GM12878 (cell line): ENCODE measurements around the gene DET1. TPM values are rescaled to one million over a fixed set of nuclear protein-coding genes. Genes with fewer than 3 reads are reported as not detected.

Source experiments
- ATAC-seq: fragments of 200-7000 bp; cut with Tn5 transposase; 3 replicates; pipeline ENCODE4 v1.9.1; 2020; ENCODE audit warnings: mild to moderate bottlenecking, moderate library complexity
- BruUV-seq: library from RNA; stranded (reverse); fragments of 400-500 nt; replicated peaks from 2 replicates; lab custom pipeline; 2021; lab: Mats Ljungman, UMichigan
- CTCF ChIA-PET: fragments of 300-600 bp; sonication (Branson Sonifier 250); formaldehyde crosslinking; extraction: SDS; loops from one replicate; lab custom pipeline; 2021; ENCODE audit warnings: inconsistent platforms; lab: Yijun Ruan, JAX
- POLR2A ChIA-PET: fragments of 350-600 bp; formaldehyde crosslinking; extraction: SDS; loops from one replicate; lab custom pipeline; 2021; ENCODE audit warnings: inconsistent platforms; lab: Charles Lee
- RAD21 ChIA-PET: fragments of 300-600 bp; sonication (Branson Sonifier 250); formaldehyde crosslinking; loops from one replicate; lab custom pipeline; 2023; ENCODE audit warnings: antibody characterized with exemption; ENCODE audit not compliant: unreplicated experiment; lab: Charles Lee
- SMC1A ChIA-PET: fragments of 300-600 bp; sonication (Branson Sonifier 250); formaldehyde crosslinking; loops from one replicate; lab custom pipeline; 2023; ENCODE audit not compliant: unreplicated experiment, uncharacterized antibody; lab: Charles Lee
- DNase-seq: peaks from one replicate; pipeline ENCODE4 v3.0.0-alpha.2; 2011; ENCODE audit warnings: low read depth, low spot score
- FAIRE-seq: peaks from 3 replicates; lab custom pipeline; 2011; peaks lifted over from hg19 to GRCh38; lab: Jason Lieb, UNC
- H2AFZ ChIP-seq: 2 replicates; pipeline ENCODE4 v1.6.0; 2011; ENCODE audit warnings: low read depth, low read length, control low read depth; ENCODE audit not compliant: control insufficient read depth
- H3K27ac ChIP-seq: 2 replicates; pipeline ENCODE4 v1.5.1; 2011; ENCODE audit warnings: control low read depth; ENCODE audit not compliant: control insufficient read depth, insufficient read depth
- H3K27me3 ChIP-seq, 2 experiments: replicated peaks in 1 of 2; 2 replicates each; pipeline versions ENCODE4 v1.6.0 to v1.6.1; 2011; ENCODE audit warnings: low read length in 1 of 2; ENCODE audit not compliant: control insufficient read depth in 2 of 2, insufficient read depth in 2 of 2
- H3K36me3 ChIP-seq, 2 experiments: 2 replicates each; pipeline ENCODE4 v1.5.1; 2011; ENCODE audit warnings: low read length in 1 of 2; ENCODE audit not compliant: control insufficient read depth in 2 of 2, insufficient read depth in 2 of 2
- H3K4me1 ChIP-seq: 2 replicates; pipeline ENCODE4 v1.6.1; 2011; ENCODE audit warnings: mild to moderate bottlenecking, low read length, moderate library complexity, mixed read lengths; ENCODE audit not compliant: control insufficient read depth, insufficient read depth
- H3K4me2 ChIP-seq: 2 replicates; pipeline ENCODE4 v1.6.0; 2011; ENCODE audit warnings: control low read depth; ENCODE audit not compliant: control insufficient read depth, insufficient read depth
- H3K4me3 ChIP-seq: fragments of 200-600 bp; sonication (generic); 2 replicates; pipeline ENCODE4 v1.5.1; 2016
- H3K79me2 ChIP-seq: 2 replicates; pipeline ENCODE4 v1.6.0; 2011; ENCODE audit warnings: low read length; ENCODE audit not compliant: control insufficient read depth, insufficient read depth
- H3K9ac ChIP-seq: 2 replicates; pipeline ENCODE4 v1.8.0; 2011; ENCODE audit warnings: low read length, control low read depth, mixed read lengths; ENCODE audit not compliant: control insufficient read depth, insufficient read depth
- H3K9me3 ChIP-seq: replicated peaks from 3 replicates; pipeline ENCODE4 v1.5.1; 2011; ENCODE audit warnings: mild to moderate bottlenecking, low read length; ENCODE audit not compliant: control insufficient read depth, insufficient read depth
- H4K20me1 ChIP-seq: 2 replicates; pipeline ENCODE4 v1.6.0; 2011; ENCODE audit not compliant: control insufficient read depth, insufficient read depth
- ATF7 ChIP-seq: fragments of 450-650 bp; IDR thresholded peaks from 2 replicates; pipeline ENCODE4 v1.6.1; 2016; ENCODE audit warnings: low read depth, mild to moderate bottlenecking
- ELK1 ChIP-seq: IDR thresholded peaks from 2 replicates; pipeline ENCODE4 v1.6.1; 2012; ENCODE audit warnings: low read depth, low read length, improper control_type of control experiment
- FOXM1 ChIP-seq: IDR thresholded peaks from 2 replicates; pipeline ENCODE4 v1.6.1; 2012; ENCODE audit warnings: low read depth, mild to moderate bottlenecking, inconsistent platforms, low read length, moderate library complexity
- HCFC1 ChIP-seq: fragments of 150-350 bp; IDR thresholded peaks from 2 replicates; pipeline ENCODE4 v1.6.1; 2014; ENCODE audit warnings: low read length
- HDGF ChIP-seq: fragments of 450-650 bp; IDR thresholded peaks from 2 replicates; pipeline ENCODE4 v1.6.1; 2016; ENCODE audit warnings: antibody characterized with exemption
- MXI1 ChIP-seq: fragments of 150-350 bp; IDR thresholded peaks from 2 replicates; pipeline ENCODE4 v1.6.1; 2011; ENCODE audit warnings: low read depth, mild to moderate bottlenecking, inconsistent platforms, low read length, improper control_type of control experiment
- MYC ChIP-seq: IDR thresholded peaks from 2 replicates; pipeline ENCODE4 v1.6.1; 2011; ENCODE audit warnings: mild to moderate bottlenecking, low read length, moderate library complexity, inconsistent platforms; ENCODE audit not compliant: insufficient read depth, insufficient replicate concordance, insufficient read length, severe bottlenecking
- NFYB ChIP-seq: IDR thresholded peaks from 2 replicates; pipeline ENCODE4 v1.6.1; 2011; ENCODE audit warnings: low read depth, mild to moderate bottlenecking, low read length, improper control_type of control experiment, moderate library complexity; ENCODE audit not compliant: insufficient read depth
- NR2C2 ChIP-seq: IDR thresholded peaks from 2 replicates; pipeline ENCODE4 v1.6.1; 2011; ENCODE audit warnings: borderline replicate concordance, low read depth; ENCODE audit not compliant: control insufficient read depth, insufficient read length
- PAX8 ChIP-seq: fragments of 450-650 bp; IDR thresholded peaks from 2 replicates; pipeline ENCODE4 v1.6.1; 2017; ENCODE audit warnings: mild to moderate bottlenecking, moderate library complexity
- PRDM15 ChIP-seq: fragments of 450-650 bp; formaldehyde crosslinking; IDR thresholded peaks from 2 replicates; pipeline ENCODE4 v1.4.0; 2020; ENCODE audit warnings: mild to moderate bottlenecking, moderate library complexity
- RBBP5 ChIP-seq: fragments of 200-600 bp; sonication (generic); conservative IDR thresholded peaks from 2 replicates; pipeline ENCODE4 v1.6.1; 2016
- REST ChIP-seq: IDR thresholded peaks from 2 replicates; pipeline ENCODE4 v1.6.1; 2012; ENCODE audit warnings: mild to moderate bottlenecking, low read depth, low read length
- STAT1 ChIP-seq: fragments of 450-650 bp; conservative IDR thresholded peaks from 2 replicates; pipeline ENCODE4 v1.6.1; 2014; ENCODE audit warnings: antibody characterized with exemption, mild to moderate bottlenecking
- TCF7 ChIP-seq: IDR thresholded peaks from 2 replicates; pipeline ENCODE4 v1.6.1; 2014; ENCODE audit warnings: antibody characterized with exemption, borderline replicate concordance
- in situ Hi-C: fragments of 300-500 bp; cut with MboI; formaldehyde crosslinking; loops from 9 replicates; pipeline ENCODE4 v1.14.3; 2018; ENCODE audit warnings: mixed read lengths
- intact Hi-C: fragments of 100-400 bp; cut with micrococcal nuclease; formaldehyde crosslinking; loops from one replicate; pipeline ENCODE4 v1.14.2; 2022; ENCODE audit not compliant: unreplicated experiment
- polyA plus RNA-seq, 11 experiments: library from polyadenylated mRNA; depleted of rRNA in 4 of 11; unstranded in 6 of 11; stranded (reverse) in 5 of 11; fragments of >200 nt; fragmentation: Nextera tagmentation in 4 of 11; fragmentation: Illumina TruSeq in 1 of 11; extraction: Ambion mirVana in 4 of 11; extraction: Trizol in 1 of 11; gene quantifications; 1 replicate in 1 of 11; 2 replicates in 10 of 11; pipeline versions ENCODE4 v1.2.1 to v1.2.3, GENCODE V29; 2011 to 2016; ENCODE audit warnings: inconsistent platforms in 2 of 11, missing spikeins in 2 of 11, low read depth in 1 of 11
- total RNA-seq, 4 experiments: library from RNA; depleted of rRNA in 3 of 4; stranded (reverse); fragments of >200 nt in 3 of 4; fragmentation: Illumina TruSeq in 1 of 4; extraction: Trizol in 1 of 4; gene quantifications; 2 replicates each; pipeline versions ENCODE4 v1.2.1 to v1.2.3, GENCODE V29; 2013 to 2021

Gene DET1
- total and polyA plus RNA-seq, 10 of the 15 experiments (the other 5 are each of a cell fraction or from before 2014, with no cell fraction given) = 0.16 to 2.7 (median 1.4) TPM

- TF ChIP-seq MXI1 (peak; percentile 80), STAT1 (no peak), HDGF (no peak), MYC (no peak), PRDM15 (CRISPR knock-in tag) (no peak)
Measured at GRCh38 chr15:88546248-88547129, at the start of gene DET1 (continued).

- H3K4me2 ChIP-seq = no peak overlapping the region
- no peak overlapping the region for H2AFZ ChIP-seq
- ChIA-PET CTCF (no interaction called here), RAD21 (no interaction called here), SMC1A (no interaction called here), POLR2A (no interaction called here)
- ATAC-seq (no peak), DNase-seq (no peak), FAIRE-seq (no peak)
- H3K9me3 ChIP-seq = no peaks in the 10 kb centered on the region
- no peaks in the 10 kb centered on the region for H3K79me2 ChIP-seq
- in situ Hi-C loops (no loop called here), intact Hi-C loops (no loop called here)
- H3K9ac ChIP-seq = no peak overlapping the region
- H3K27ac ChIP-seq = no peak overlapping the region
- H3K4me3 ChIP-seq = no peak overlapping the region
- no peaks in the 10 kb centered on the region for H3K27me3 ChIP-seq
- no TSS peak for BruUV-seq
- H3K4me1 ChIP-seq = no peaks in the 10 kb centered on the region
- no peaks in the 10 kb centered on the region for H3K36me3 ChIP-seq
- H4K20me1 ChIP-seq = no peaks in the 10 kb centered on the region
- TF ChIP-seq NR2C2 (no peak), NFYB (no peak), HCFC1 (no peak), ELK1 (no peak), REST (no peak), RBBP5 (no peak), FOXM1 (no peak), PAX8 (no peak), ATF7 (no peak), TCF7 (no peak)
Measured at GRCh38 chr15:88591384-88591783, 44.9 kb upstream of the DET1 start.
